ENCODE measurements around the gene CCDC197. TPM values are rescaled to one million over a fixed set of nuclear protein-coding genes. Genes with fewer than 3 reads are reported as not detected.

Gene CCDC197
- total RNA-seq, 1 donor from 2014 or later: not detected

GRCh38 chr14:94026173-94026888 is 29.2 kb downstream of the CCDC197 start, which contains the start of gene OTUB2:
Gene OTUB2, plus strand, starts transcription at chr14:94026340. Its CDS starts 198 bp downstream, at chr14:94026538.
- no peak for TF ChIP-seq CTCF (IDR thresholded peaks at IDR 0.05; ENCODE audit: unreplicated experiment)
- Mint-ChIP-seq H3K4me3 (ENCODE audit: unreplicated experiment) (peak within 1 kb of the TSS; percentile 86), H3K27ac (ENCODE audit: unreplicated experiment) (no peak within 1 kb of the TSS), H3K27me3 (ENCODE audit: unreplicated experiment) (peaks cover 10% of the 10 kb centered on the region), H3K9me3 (ENCODE audit: unreplicated experiment) (no peaks in the 10 kb centered on the region), H3K4me1 (ENCODE audit: unreplicated experiment) (peaks cover 8% of the 10 kb centered on the region), H3K36me3 (ENCODE audit: low read depth, unreplicated experiment) (no peaks in the 10 kb centered on the region)
- peak; percentile 96 for DNase-seq (ENCODE audit: low spot score)

- Mint-ChIP-seq H3K9me3 (ENCODE audit: unreplicated experiment) (no peaks in the 10 kb centered on the region), H3K4me1 (ENCODE audit: unreplicated experiment) (peaks cover 8% of the 10 kb centered on the region), H3K27me3 (ENCODE audit: unreplicated experiment) (peaks cover 10% of the 10 kb centered on the region), H3K4me3 (ENCODE audit: unreplicated experiment) (no peak overlapping the region), H3K27ac (ENCODE audit: unreplicated experiment) (no peak overlapping the region), H3K36me3 (ENCODE audit: low read depth, unreplicated experiment) (no peaks in the 10 kb centered on the region)
- no peak for TF ChIP-seq CTCF (IDR thresholded peaks at IDR 0.05; ENCODE audit: unreplicated experiment)
- DNase-seq (ENCODE audit: low spot score): no peak
Measured at GRCh38 chr14:94026889-94027469, 29.9 kb downstream of the CCDC197 start.

DNA sequence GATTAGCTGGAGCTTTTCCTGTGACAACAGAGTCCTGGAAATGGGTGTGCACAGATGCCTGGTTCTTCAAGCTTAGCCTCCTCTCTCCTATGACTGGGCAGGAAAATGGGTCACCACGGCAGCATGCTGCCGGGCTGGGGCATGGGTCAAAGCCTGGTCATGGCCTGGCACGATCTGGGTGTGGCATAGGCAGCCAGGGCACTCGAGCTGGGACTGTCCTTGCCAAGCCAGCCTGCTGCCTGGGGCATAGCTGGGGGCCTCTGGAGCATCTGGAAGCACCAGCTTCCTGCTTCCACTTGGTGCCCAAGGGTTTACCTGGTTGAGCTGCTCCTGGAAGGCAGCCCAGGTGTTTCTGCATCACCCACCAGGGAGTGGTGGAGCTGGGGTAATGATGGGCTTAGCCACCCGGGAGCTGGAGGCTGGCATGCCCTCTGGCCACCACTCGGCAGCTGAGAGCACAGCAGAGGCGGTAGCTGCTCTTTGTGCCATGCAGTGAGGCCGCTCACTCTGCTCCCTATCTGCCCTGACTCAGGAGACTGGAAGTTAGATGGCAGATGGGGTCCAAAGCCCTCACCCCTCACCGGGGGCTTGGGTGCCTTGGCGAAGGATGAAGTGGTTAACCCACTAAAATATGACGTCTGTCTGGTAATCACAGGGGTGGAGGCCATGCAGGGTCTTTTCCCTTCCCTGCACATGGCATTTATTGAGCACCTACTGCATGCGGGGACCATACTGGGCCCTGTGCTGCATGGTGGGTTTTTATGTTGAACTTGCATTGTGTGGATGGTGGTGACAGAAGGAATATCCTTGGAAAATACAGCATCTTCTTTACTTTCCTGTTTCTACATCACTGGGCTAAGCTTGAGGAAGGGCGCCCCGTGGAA is 30.7 kb downstream of the CCDC197 start:
- no peak for TF ChIP-seq CTCF (IDR thresholded peaks at IDR 0.05; ENCODE audit: unreplicated experiment)
- no peak for DNase-seq (ENCODE audit: low spot score)
- no peaks in the 10 kb centered on the region for H3K9me3 Mint-ChIP-seq (ENCODE audit: unreplicated experiment)
- no peaks in the 10 kb centered on the region for H3K36me3 Mint-ChIP-seq (ENCODE audit: low read depth, unreplicated experiment)
- H3K4me1 Mint-ChIP-seq (ENCODE audit: unreplicated experiment): peaks cover 8% of the 10 kb centered on the region
- H3K4me3 Mint-ChIP-seq (ENCODE audit: unreplicated experiment): peak overlapping the region; percentile 83
- H3K27me3 Mint-ChIP-seq (ENCODE audit: unreplicated experiment): peaks cover 7% of the 10 kb centered on the region
- H3K27ac Mint-ChIP-seq (ENCODE audit: unreplicated experiment): no peak overlapping the region

GRCh38 chr14:94028450-94028826 is 31.3 kb downstream of the CCDC197 start:
- no peak for TF ChIP-seq CTCF (IDR thresholded peaks at IDR 0.05; ENCODE audit: unreplicated experiment)
- Mint-ChIP-seq H3K36me3 (ENCODE audit: low read depth, unreplicated experiment) (no peaks in the 10 kb centered on the region), H3K4me1 (ENCODE audit: unreplicated experiment) (peaks cover 8% of the 10 kb centered on the region), H3K4me3 (ENCODE audit: unreplicated experiment) (no peak overlapping the region), H3K27me3 (ENCODE audit: unreplicated experiment) (peaks cover 7% of the 10 kb centered on the region), H3K9me3 (ENCODE audit: unreplicated experiment) (no peaks in the 10 kb centered on the region), H3K27ac (ENCODE audit: unreplicated experiment) (no peak overlapping the region)
- DNase-seq (ENCODE audit: low spot score): no peak

All from endothelial cell (in vitro differentiated cells).